ENCODE measurements around the gene NKX2-4. TPM values are rescaled to one million over a fixed set of nuclear protein-coding genes. Genes with fewer than 3 reads are reported as not detected.

NKX2-4 gene
- total RNA-seq, 1 experiment from 2014 or later = 0.15 TPM

GRCh38 chr20:21391185-21391971 lies 5.9 kb downstream of the NKX2-4 start:
- H4K5ac ChIP-seq (ENCODE audit: insufficient read length, low read depth, low read length) = no peak overlapping the region
- H3K23ac ChIP-seq (ENCODE audit: insufficient read length, low read depth, low read length) = no peak overlapping the region
- no peak overlapping the region for H3K56ac ChIP-seq (ENCODE audit: insufficient read length, low read depth, low read length)
- H3T11ph ChIP-seq (ENCODE audit: low read length) = no peak overlapping the region
- no peak overlapping the region for H2BK120ac ChIP-seq (ENCODE audit: low read depth, low read length, poor library complexity, severe bottlenecking)
- H3K4me2 ChIP-seq (ENCODE audit: insufficient read depth, insufficient read length, low read length) = peak overlapping the region; percentile 87
- H3K36me3 Mint-ChIP-seq (ENCODE audit: insufficient read depth in 1 of 3, low read depth in 3 of 3) = peaks cover 0 to 20% (median 16%) of the 10 kb centered on the region in 3 experiments; a peak in 6 of 7 replicates
- H3K9ac ChIP-seq (ENCODE audit: extremely low read depth, insufficient read length, low read length) = no peak overlapping the region
- peak overlapping the region; percentile 53 to 85 for H3K4me3 Mint-ChIP-seq
- H3K23me2 ChIP-seq (ENCODE audit: insufficient read length, low read depth, low read length, poor library complexity, severe bottlenecking) = no peaks in the 10 kb centered on the region
- no peak overlapping the region for H2BK20ac ChIP-seq (ENCODE audit: low read depth, low read length, poor library complexity, severe bottlenecking)
- H3K27me3 Mint-ChIP-seq (ENCODE audit: low read depth) = peaks cover 60% of the 10 kb centered on the region
- H3K27ac Mint-ChIP-seq = peak overlapping the region in 1 of 3 experiments; percentile 40; a peak in 2 of 7 replicates
- H3K27ac ChIP-seq (ENCODE audit: insufficient read length, low read depth, low read length) = no peak overlapping the region
- H4K20me1 ChIP-seq (ENCODE audit: control insufficient read depth, insufficient read depth, insufficient read length) = no peaks in the 10 kb centered on the region
- peaks cover 0 to 4% of the 10 kb centered on the region in 2 experiments; a peak in 1 of 5 replicates for H3K9me3 Mint-ChIP-seq
- H2BK15ac ChIP-seq (ENCODE audit: low read depth, low read length) = no peak overlapping the region
- no peak overlapping the region for H3K14ac ChIP-seq (ENCODE audit: insufficient read depth, low read length)
- H2AK5ac ChIP-seq (ENCODE audit: insufficient read length, low read length) = no peak overlapping the region
- H3K18ac ChIP-seq (ENCODE audit: insufficient read length, low read depth, low read length) = no peak overlapping the region
- H3K4me1 Mint-ChIP-seq = peaks cover 14 to 21% of the 10 kb centered on the region in 2 experiments
- no peaks in the 10 kb centered on the region for H3K79me1 ChIP-seq (ENCODE audit: insufficient read depth, low read depth, low read length, poor library complexity, severe bottlenecking)
- no CpG with 5 or more reads among the region's 61 CpGs for WGBS (ENCODE audit: extremely low coverage, insufficient read length, low lambda C conversion rate)
- H2BK5ac ChIP-seq (ENCODE audit: insufficient read length, low read length) = no peak overlapping the region
- no peak for TF ChIP-seq CTCF (conservative IDR thresholded peaks at IDR 0.05)
- H2AFZ ChIP-seq (ENCODE audit: low read length) = no peak overlapping the region
- no peaks in the 10 kb centered on the region for H3K79me2 ChIP-seq (ENCODE audit: insufficient read depth, low read length)
- no peak overlapping the region for H4K8ac ChIP-seq (replicated peaks; ENCODE audit: insufficient read length, low read depth, low read length)
- peaks cover 2% of the 10 kb centered on the region; the same call in 1 of the 2 replicates for H3K4me1 ChIP-seq (ENCODE audit: insufficient read depth, low read length)
- H2BK12ac ChIP-seq (ENCODE audit: insufficient read length, low read depth, low read length) = no peak overlapping the region
- peak; percentile 52 for DNase-seq
- no peak overlapping the region for H4K91ac ChIP-seq (ENCODE audit: insufficient read length, low read depth, low read length)
- no peak overlapping the region for H3K4ac ChIP-seq (ENCODE audit: low read depth, low read length)
- H3K9me3 ChIP-seq (ENCODE audit: control insufficient read depth, low read depth, low read length) = no peaks in the 10 kb centered on the region
- peaks cover 34% of the 10 kb centered on the region for H3K27me3 ChIP-seq (ENCODE audit: insufficient read depth, low read length)

All from H9 (cell line).